GM19452 (cell line): ENCODE data around the gene GNAI2.

Experiments
- ATAC-seq: cut with Tn5 transposase; IDR thresholded peaks from one replicate; pipeline ENCODE4 v1.9.1; 2021; ENCODE audit not compliant: unreplicated experiment

GNAI2 gene

DNA sequence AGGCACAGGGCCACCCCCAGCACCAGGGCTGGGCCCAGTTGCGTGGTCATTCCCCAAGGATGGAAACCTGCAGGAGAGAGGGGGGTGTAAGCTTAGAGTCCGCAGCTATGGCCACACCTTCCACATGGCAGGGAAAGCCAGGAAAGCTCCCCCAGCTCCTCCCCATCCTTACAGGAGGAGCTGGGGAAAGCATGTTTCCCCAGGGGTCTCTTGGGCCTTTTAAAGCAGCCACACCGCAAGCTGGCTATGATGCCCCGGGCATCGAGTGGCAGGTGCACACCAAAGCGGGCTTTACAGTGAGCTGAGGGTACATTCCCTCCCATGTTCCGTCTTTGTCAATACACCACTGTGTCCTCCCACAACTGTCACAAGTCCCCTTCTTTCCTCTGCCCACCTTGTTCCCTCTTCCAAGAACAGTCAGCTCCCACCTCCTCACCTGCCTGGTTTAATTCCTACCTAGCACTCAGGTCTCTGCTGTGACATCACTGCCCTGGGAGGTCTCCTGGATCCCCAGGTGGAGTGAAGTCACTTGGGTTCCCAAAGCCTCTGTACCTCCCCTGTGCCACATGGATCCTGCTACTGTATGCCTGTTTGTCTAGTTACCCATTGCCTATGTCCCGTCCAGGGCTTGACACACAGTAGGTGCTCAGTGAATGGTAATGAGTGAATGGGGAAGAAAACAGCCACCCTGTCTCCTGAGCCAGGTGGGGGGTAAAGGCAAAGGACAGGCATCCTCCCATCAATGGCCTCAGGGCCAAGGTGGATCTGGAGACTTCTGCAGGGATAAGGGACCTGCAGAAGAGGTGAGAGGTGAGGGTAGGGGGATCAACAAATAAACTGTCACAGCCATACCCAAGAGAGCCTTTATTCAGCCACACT lies 59.8 kb downstream of the GNAI2 start:
- ATAC-seq = no peak

- ATAC-seq = no peak
Measured at GRCh38 chr3:50296721-50297383, 60.8 kb downstream of the GNAI2 start.

DNA sequence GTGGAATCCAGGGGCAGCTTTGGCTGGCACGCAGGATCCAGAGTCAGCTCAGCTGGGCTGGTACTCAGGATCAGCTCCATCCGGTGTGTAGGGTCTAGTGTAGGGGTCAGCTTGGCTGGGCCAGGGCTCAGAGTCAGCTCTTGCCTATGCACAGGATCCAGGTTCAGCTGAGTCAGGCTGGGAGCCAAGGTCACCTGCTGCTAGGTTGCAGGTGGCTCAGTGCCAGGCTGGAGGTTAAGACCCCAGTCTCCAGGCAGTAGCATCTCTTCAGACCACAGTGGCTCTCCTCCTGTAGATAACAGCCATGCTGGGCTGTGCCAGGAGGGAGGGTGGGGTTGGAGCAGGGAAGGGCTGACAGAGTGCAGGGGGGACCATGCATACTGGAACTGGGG lies 61.4 kb downstream of the GNAI2 start:
- ATAC-seq = no peak

DNA sequence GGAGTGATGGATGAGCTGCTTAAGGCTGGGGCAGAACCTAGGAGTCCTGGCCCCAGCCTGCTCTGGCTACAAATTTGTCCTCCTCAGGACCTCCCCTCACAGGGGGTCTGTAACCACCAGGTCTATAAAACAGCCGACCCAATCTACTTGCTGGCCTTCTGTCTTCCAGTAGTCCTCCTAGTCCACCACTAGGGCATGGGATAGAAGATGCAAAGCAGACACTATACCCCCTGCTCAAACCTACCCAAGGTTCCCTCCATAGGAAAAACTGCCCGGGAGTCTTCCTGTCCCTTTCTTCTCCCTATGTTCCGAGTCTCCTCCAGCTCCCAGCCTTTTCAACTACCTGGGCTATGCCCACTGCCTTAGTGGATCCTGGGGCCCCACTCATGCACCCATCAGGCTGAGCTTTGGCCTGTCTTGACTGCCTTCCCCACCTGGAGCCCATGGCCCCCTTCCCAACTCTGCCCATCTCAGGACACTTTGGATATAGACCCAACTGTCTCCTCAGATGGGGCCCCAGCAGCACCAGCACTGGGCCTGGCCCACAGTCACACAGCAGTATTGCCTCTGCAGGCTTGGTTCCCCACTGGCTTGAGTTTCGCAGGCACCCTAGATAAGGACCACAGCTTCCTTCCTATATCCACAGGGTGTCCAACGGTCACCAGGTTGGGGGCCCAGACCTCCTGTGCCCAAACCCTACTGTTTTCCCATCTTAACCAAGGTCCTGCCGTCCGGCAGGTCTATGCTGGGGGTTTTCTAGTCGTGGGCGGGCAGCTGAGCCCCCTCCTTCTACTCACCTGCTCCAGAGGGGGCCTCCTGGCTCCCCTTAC lies 62.1 kb downstream of the GNAI2 start:
- ATAC-seq = no peak

- peak; percentile 83 for ATAC-seq
Measured at GRCh38 chr3:50298836-50299637, 63.0 kb downstream of the GNAI2 start, which contains the start of the genes HYAL3 and NAA80. HYAL3 (minus strand) TSS chr3:50299405; CDS start chr3:50295602, 3,803 bp downstream. NAA80 (minus strand) TSS chr3:50299405; CDS start chr3:50297463, 1,942 bp downstream.

DNA sequence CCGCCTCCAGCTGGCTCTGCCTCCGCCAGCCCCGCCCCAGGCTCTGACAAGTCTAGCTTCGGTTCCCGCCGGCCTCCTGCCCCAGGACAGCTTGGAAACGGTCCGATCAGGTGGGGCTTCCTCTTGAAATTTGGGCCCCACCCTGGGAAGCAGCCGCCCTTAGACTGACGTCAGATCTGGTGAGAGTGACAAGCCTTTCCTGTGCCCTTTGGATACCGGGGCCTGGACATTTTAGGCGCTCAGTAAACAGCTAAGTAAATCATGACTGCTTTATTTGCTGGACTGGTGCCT lies 63.6 kb downstream of the GNAI2 start:
- ATAC-seq = no peak

DNA sequence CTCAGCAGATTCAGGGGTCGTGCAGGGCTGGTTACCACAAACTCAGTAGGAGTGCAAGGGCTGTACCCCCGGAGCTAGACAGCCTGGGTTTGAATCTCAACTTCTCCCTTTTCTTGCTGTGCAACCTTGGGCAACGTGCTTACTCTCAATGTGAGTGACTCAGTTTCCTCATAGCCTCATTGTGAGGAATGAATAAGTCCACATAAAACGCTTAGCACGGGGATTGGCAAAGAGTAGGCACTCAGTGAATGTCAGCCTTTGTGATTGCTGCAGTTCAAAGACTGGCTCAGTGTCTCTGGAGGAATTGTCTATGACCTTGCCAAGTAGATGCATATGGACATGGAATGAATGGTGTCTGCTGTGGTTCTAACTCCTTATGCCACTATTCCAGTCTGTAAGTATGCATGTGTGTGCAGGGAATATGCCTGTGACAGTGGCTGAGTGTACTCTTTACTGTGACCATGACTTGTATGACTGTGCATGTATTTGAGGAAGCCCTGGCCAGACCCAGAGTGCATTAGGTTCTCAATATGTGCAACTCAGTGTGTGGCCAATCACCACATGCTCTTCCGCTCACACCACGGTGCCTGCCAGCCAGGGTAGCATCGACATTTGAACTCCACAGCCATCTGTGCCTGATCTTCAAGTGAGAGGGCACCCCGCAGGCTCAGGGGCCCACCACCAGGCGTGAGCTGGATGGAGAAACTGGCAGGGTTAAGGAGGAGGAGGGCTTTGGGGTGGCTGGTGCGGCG lies 64.1 kb downstream of the GNAI2 start:
- no peak for ATAC-seq

DNA sequence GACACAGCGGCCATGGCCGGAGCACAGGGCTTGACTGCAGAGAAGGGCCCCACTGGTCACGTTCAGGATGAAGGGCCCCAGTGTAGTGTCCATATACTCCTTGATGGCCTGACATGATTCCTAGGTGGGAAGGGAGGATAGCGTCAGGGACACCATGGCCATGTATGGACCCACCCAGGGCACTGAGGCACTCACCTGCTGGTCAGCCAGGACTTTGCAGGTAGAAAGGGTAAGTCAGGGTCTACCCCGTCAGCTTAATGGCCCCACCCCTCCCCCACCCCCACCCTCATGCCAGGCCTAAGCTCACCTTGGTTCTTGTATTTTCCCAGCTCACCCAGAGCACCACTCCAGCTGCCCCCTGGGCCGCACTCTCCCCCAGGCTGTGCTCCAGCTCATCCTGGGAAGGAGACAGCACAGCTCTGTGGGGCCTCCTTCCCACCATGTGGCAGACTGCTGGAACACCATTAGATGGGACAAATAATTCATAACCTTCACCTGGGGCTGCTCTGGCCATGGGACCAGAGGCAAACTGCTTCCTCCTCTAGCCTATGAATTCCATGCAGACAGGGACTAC lies 64.8 kb downstream of the GNAI2 start:
- no peak for ATAC-seq

GRCh38 chr3:50302095-50303012 lies 66.3 kb downstream of the GNAI2 start:
- ATAC-seq = no peak

GRCh38 chr3:50303013-50303815 lies 67.2 kb downstream of the GNAI2 start, which contains the start of gene HYAL1:
HYAL1 (minus strand) TSS chr3:50303574; CDS start chr3:50302956, 618 bp downstream.
- ATAC-seq = no peak

GRCh38 chr3:50304601-50305000 lies 68.6 kb downstream of the GNAI2 start:
- ATAC-seq = no peak
